GM20431 (cell line): ENCODE measurements around the gene LGALS7B.
"Not testable (repeated sequence)": the region's sequence is repeated elsewhere in the genome, so short reads cannot be mapped to it uniquely, and the experiment has no call there.

Experiments used
- in situ Hi-C: fragments of 300-500 bp; cut with MseI, MboI; formaldehyde crosslinking; loops from one replicate; pipeline ENCODE4 v1.15.0; 2020; ENCODE audit warnings: low sequenced_read_pairs; ENCODE audit not compliant: unreplicated experiment

The LGALS7B gene

DNA sequence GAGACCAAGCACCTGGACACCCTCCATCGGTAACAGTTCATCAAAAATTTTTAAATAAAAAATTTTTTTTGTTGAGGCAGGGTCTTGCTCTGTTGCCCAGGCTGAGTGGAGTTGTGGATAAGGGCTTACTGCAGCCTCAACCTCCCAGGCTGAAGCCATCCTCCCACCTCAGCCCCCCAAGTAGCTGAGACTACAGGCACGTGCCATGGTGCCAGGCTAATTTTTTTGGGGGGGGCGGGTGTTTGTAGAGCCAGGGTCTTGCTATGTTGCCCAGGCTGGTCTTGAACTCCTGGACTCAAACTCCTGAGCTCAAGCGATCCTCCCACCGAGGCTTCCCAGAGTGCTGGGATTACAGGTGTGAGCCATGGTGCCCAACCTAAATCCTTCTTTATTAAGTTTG lies 4.7 kb downstream of the LGALS7B start:
- in situ Hi-C loops, result no loop called here

DNA sequence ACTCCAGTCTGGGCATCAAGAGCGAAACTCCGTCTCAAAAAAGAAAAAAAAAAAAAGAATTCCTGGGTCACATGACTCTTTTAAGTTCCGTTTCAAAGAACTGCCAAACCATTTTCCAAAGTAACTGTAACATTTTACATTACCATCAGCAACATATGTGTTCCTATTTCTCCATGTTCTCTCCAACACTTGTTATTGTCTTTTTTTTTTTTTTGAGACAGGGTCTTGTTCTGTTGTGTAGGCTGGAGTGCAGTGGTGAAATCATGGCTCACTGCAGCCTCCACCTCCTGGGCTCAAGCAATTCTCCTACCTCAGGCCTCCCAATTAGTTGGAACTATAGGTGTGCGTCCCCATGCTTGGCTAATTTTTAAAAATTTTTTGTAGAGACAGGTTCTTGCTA lies 6.5 kb downstream of the LGALS7B start:
- in situ Hi-C loops, result no loop called here

DNA sequence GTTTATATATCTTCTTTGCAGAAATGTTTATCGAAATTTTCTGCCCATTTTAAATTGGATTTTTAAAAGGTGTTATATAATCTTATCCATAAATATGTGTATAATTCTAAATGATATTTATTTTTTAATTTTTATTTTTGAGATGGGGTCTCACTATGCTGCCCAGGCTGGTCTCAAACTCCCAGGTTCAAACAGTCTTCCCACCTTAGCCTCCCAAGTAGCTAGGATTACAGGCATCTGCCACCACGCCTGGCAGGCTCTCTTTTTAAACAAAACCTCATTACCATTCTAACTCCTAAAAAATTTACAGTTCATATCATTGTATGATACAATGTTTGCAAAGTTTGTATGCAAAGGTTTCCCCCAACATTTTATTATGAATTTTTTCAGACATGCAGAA lies 7.2 kb downstream of the LGALS7B start:
- in situ Hi-C loops, result no loop called here

DNA sequence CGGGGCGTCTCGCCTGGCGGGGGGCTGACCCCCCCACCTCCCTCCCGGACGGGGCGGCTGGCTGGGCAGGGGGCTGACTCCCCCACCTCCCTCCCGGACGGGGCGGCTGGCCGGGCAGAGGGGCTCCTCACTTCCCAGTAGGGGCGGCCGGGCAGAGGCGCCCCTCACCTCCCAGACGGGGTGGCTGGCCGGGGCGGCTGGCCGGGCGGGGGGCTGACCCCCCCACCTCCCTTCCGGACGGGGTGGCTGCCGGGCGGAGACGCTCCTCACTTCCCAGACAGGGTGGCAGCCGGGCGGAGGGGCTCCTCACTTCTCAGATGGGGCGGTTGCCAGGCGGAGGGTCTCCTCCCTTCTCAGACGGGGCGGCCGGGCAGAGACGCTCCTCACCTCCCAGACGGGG lies 8.8 kb downstream of the LGALS7B start:
- in situ Hi-C loops, result not testable (repeated sequence)

DNA sequence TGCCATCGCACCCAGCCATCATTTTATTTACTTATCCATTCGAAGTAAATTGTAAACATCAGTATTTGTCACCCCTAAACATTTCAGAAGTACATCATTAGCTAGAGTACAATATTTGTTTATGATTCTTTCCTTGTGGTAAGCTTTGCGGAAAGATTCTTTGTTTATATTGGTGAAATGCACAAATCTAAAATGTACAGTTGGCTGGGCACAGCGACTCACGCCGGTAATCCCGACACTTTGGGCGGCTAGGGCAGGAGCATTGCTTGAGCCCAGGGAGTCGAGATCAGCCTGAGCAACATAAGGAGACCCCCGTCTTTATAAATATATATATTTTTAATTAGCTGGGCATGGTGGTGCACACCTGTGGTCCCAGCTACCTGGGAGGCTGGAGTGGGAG lies 10.1 kb downstream of the LGALS7B start:
- in situ Hi-C loops, result no loop called here

DNA sequence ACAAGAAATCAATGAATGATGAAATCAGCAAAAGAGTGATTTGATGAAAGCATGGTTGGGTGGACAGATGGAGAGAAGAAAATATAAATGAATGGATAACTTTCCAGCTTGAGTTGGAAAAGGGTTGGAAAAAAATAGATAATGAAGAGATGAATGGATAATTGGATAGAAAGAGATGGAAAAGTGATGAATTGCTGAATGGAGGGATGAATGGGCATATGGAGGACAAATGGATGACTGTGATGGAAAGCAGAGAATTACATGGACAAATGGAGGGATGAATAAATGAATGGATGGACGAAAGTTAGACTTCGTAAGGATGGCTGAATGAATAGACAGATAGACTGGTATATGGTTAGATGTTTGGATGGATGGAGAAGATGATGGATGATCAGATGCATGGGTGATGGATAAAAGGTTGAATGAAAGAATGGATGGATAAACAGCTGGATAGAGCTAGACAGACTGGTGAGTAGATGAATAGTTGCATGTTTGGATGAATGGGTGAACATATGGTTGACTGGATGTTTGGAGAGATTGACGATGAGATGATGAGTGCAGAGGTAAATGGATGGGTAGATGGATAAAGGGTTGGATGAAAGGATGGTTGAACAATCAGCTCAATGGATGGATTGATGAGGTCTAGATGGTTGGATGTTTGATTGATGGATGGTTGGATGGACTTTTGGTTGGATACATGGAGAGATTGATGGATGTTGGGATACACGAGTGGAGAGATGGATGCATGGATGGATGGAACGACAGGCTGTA lies 11.8 kb downstream of the LGALS7B start:
- in situ Hi-C loops, result no loop called here

DNA sequence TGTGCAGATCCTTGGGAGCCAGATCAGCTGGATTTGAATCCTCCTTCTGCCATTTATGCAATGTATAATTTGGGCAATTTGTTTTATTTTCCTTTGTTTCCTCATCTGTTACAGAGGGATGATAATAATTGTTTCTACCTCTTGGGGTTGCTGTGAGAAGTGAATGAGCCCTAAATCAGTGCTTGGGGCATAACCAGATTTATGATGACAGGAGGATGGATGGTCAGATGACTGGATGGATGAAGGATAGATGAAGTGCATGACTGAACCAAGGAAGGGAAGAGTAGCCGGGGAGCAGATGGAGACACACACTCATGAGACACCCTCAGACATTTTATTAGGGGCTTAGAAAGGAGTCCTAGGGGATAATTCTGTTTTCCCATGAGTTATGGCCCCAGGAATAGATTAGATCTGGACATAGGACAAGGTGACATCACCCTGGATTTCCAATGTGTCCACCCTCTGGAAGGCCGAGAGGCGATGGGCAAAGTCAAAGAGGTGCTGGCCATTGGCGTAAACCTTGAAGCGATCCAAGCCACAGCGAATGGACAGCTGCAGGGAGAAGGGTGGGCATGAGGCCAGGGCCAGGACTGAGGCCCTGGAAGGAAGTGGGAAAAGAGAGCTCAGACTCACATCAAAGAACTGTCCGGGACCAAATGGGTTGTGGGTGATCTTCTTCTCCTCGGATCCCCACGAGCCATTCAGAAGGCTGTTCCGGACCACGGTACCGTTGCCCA lies 12.5 kb downstream of the LGALS7B start:
- in situ Hi-C loops, result no loop called here

DNA sequence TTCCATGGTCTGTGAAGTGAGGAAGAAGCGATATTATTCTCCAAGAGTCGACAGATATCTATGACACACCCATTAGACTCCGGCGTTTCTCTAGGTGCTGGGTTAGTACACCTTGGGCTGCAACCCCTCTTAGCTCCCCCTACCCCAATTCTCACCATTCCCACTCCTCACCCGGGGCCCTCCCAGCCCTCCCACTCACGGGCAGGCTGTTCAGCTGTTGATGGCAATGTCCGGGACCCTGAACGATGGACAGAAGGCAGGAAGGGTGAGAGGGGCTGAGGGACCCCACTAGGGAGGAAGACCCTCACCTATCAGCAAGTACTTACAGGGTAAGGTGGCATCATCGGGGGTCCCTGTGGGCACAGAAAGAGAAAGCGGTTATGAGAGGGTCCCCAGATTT lies 14.5 kb downstream of the LGALS7B start:
- in situ Hi-C loops, result no loop called here

DNA sequence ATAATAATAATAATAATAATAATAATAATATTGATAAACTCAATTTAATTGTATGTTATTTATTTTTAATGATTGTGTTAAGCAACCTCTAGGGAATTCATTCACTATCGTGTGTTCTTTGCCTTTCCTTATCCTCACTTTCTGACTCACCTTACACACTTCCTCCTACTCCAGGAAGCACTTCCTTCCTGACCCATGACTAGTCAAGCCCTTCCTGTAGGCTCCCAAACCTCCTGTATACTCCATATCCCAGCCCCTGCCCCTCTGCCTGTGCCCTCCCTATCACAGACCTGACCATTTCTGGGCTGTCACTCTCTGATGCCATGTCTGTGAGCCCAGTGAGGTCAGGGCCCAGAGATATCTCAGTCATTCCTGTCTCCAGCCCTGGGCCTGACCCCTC lies 16.2 kb downstream of the LGALS7B start:
- in situ Hi-C loops, result no loop called here

DNA sequence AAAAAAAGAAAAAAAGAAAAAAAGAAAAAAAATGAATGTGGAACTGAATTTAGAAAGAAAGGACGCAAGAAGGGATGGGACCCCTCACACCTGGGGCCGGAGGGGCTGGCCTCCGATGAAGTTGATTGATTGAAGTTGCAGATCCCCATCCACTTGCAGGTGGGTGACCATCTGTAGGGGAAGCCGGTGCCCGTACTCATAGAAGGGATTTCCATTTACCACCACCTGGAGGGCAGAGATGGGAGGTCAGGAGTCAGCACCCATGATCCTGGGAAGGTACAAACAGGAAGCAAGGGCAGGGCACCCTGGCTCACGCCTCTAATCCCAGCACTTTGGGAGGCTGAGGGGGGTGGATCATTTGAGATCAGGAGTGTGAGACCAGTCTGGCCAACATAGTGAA lies 17.4 kb downstream of the LGALS7B start:
- in situ Hi-C loops, result no loop called here

DNA sequence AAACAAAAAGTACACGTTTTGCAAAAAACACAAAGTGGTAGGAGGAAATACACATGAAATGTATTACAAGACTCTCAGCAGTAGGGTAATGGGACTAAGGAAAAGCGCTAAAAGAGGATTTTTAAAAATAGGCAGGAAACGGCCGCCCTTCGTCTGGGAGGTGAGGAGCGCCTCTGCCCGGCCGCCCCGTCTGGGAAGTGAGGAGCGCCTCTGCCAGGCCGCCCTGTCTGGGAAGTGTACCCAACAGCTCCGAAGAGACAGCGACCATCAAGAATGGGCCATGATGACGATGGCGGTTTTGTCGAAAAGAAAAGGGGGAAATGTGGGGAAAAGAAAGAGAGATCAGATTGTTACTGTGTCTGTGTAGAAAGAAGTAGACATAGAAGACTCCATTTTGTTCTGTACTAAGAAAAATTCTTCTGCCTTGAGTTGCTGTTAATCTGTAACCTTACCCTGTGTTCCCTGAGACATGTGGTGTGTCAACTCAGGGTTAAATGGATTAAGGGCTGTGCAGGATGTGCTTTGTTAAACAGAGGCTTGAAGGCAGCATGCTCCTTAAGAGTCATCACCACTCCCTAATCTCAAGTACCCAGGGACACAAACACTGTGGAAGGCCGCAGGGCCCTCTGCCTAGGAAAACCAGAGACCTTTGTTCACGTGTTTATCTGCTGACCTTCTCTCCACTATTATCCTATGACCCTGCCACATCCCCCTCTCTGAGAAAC lies 18.5 kb downstream of the LGALS7B start:
- in situ Hi-C loops, result not testable (repeated sequence)

DNA sequence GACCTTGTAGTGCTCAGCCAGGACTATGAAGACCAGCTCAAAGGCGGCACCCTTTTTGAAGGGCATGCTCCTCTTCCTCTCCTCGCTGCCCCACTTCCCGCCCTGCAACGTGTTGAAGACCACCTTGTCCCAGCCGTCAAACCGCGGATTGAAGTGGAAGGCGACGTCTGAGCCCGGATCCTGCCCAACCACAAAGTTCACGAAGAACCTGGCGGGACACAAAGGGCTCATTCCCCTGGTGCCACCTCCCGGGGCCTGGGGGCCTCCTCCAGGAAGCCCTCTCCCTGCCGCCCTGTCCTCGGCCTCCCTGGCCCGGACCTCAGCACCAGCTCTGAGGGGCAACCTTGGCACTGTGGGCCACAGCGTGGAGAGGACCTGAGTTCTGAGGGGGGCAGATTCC lies 19.7 kb downstream of the LGALS7B start:
- in situ Hi-C loops, result no loop called here

DNA sequence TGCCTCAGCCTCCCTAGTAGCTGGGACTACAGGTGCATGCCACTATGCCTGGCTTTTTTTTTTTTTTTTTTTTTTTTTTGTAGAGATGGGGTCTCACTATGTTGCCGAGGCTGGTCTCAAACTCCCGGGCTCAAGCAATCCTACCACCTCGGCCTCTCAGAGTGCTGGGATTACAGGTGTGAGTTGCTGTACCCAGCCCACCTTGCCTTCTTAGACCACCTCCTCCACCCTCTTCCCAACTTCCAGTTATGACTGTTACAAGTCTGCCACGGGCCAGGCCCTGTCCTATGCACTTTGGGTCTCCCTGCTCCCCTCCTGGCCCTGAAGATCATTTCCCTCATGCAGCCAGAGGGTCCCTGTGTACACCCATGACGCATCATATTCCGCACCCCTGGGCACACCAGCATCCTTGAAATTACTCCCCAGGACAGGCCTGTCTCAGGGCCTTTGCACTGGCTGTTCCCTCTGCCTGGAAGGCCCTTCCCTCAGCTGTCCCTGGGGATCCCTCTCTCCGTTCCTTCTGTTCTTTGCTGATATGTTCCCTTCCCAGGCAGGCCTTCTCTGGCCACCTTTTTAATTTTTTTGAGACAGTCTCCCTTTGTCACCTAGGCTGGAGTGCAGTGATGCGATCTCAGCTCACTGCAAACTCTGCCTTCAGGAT lies 20.7 kb downstream of the LGALS7B start:
- in situ Hi-C loops, result no loop called here

DNA sequence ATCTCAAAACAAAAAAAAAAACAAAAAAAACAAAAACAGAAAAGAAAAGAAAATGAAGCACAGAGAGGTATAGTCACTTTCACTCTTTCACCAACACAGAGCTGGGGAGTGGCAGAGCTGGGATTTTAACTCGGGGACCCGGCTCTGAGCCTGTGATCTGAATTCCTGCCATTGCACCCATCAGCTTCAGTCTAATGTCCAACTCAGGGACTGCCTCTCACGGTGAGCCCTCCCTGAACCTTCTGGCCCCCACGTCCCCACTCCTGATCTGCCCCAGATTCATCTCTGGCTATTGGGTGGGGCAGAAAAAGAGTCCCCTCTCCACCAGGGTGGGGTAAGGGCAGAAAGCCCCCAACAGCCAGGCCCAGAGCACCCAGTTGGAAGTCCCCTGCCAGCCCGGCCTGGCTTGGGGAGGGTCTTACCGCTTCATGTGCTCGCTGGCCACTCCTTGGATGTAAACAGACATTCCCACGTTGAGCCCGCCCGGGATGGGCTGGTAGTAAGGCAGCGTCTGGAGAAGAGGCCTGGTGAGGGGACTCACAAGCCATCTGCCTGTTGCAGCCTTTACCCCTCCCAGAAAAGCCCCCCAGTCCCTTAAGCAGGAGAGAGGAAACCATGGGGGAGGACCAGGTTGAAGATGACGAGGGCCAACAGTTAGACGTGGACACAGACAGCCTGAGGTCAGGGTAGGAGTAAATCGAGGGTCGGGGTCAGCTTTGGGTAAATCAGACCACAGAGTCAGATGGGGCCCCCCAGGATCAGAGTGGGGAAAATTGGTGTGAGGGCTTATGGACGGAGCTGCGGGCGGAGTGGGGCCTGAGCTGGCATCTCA lies 23.2 kb downstream of the LGALS7B start:
- in situ Hi-C loops, result no loop called here

DNA sequence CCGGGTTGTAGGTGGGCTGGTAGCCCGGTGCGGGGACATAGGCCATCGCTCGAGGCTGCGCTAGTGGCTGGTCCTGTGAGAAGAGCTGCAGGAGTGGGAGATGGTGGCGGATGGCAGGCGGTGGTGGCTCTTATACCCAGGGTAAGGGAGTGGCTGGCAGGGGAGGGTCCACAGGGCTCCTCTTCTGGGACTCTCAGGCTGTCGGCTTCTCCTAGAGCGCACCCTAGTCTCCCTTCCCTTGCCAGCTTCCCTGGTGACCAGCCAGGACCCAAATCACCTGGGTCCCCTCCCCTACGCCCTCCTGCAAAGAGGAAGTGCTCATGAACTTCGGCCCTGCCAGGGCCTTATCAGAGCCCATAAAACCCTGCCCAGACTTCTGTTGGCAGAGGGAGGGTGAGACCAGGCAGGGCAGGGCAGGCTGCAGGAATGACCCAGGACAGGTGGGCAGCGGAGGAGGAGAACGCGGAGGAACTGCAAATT lies 23.9 kb downstream of the LGALS7B start, which contains the start of gene LGALS4:
Gene LGALS4, minus strand, starts transcription at position 105 of the 480 bp plus-strand sequence. Its CDS starts 59 bp downstream, at position 46.
- in situ Hi-C loops, result no loop called here

DNA sequence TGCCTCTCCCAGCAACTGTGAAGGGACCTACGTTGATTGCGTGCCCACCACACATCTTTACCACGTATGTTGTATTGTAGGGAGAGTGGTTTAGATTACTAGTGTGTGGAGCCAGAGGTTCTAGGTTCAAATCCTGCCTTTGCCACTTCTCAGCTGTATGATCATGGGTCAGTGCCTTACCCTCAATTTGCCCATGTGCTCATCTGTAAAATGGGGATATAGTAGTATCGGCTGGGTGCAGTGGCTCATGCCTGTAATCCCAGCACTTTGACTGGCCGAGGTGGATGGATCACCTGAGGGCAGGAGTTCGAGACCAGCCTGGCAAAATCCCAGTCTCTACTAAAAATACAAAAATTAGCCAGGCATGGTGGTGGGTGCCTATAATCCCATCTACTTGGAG lies 24.3 kb downstream of the LGALS7B start:
- in situ Hi-C loops, result no loop called here

DNA sequence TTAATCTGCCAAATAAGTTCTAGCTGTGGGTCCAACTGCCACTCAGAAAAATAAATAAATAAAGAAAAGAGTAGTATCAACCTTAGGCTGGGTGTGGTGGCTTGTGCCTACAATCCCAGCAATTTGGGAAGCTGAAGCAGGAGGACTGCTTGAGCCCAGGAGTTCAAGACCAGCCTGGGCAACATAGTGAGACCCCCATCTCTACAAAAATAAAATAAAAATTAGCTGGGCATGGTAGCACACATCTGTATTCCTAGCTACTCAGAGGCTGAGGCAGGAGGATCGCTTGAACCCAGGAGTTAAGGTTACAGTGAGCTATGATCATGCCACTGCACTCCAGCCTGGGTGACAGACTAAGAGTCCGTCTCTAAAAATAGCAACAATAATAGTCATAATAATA lies 24.9 kb downstream of the LGALS7B start:
- in situ Hi-C loops, result not testable (repeated sequence)

DNA sequence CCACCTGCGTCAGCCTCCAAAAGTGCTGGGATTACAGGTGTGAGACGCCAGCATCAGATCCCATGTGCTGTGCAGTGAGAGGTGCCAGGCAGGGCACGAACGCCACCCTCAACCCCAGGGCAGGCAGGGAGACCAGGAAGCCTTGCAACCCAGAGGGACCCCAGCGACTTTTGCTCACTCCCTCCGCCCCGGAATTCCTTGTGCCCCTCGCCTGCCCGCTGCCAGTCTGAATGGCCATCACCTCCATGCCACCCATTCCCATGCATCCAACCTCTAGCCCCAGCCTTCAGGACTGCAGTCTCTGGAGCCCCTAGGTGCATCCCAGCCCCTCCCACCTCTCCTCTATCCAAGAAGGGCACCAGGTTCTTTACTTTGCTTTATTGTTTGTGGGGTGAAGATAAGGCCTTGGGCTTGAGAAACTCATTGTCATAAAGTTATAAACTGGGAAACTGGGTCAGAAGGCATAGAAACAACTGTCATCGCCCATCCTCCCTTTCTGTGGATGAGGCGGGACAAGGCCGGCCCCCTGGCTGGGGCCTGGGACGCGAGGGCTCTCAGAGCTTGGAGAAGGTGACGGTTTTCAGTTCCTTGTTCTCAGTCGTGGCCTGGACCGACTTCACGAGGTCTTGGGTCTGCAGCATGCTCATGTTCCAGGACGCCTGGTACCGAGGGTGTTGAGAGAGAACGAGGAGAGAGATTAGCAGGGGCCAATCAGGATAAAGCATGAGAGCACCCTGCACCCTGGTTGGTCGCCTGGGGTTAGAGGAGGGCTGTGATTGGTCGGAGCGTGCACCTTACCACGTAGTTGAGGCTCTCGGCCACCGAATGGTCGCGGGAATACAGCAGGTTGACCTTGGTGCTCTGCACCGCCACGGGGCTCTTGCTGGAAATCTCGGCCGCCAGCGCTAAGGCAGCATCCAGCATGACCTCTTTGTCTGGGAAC lies 26.3 kb downstream of the LGALS7B start:
- in situ Hi-C loops, result no loop called here
